ENCODE data around the gene ATP6V1G2.

Gene ATP6V1G2

GRCh38 chr6:31575335-31575901 is 29.0 kb upstream of the ATP6V1G2 start, which contains the start of gene TNF:
Gene TNF (plus strand): TSS chr6:31575565. CDS start chr6:31575742, 177 bp downstream.
- TF ChIP-seq CTCF (conservative IDR thresholded peaks at IDR 0.05; ENCODE audit: control insufficient read depth, insufficient read depth, low read depth, low read length): no peak
- no peak for DNase-seq (ENCODE audit: low read depth)
- no peak within 1 kb of the TSS for H3K4me3 ChIP-seq (ENCODE audit: control insufficient read depth, low read depth, low read length)

GRCh38 chr6:31574106-31575061 is 28.0 kb upstream of the ATP6V1G2 start:
- no peak overlapping the region for H3K4me3 ChIP-seq (ENCODE audit: control insufficient read depth, low read depth, low read length)
- DNase-seq (ENCODE audit: low read depth): no peak
- TF ChIP-seq CTCF (conservative IDR thresholded peaks at IDR 0.05; ENCODE audit: control insufficient read depth, insufficient read depth, low read depth, low read length): no peak

- no peak overlapping the region for H3K4me3 ChIP-seq (ENCODE audit: control insufficient read depth, low read depth, low read length)
- no peak for TF ChIP-seq CTCF (conservative IDR thresholded peaks at IDR 0.05; ENCODE audit: control insufficient read depth, insufficient read depth, low read depth, low read length)
- no peak for DNase-seq (ENCODE audit: low read depth)
These were observed 27.1 kb upstream of the ATP6V1G2 start for GRCh38 chr6:31573239-31574105.

- no peak for DNase-seq (ENCODE audit: low read depth)
- no peak for TF ChIP-seq CTCF (conservative IDR thresholded peaks at IDR 0.05; ENCODE audit: control insufficient read depth, insufficient read depth, low read depth, low read length)
- H3K4me3 ChIP-seq (ENCODE audit: control insufficient read depth, low read depth, low read length): no peak within 1 kb of the TSS
These were observed 25.9 kb upstream of the ATP6V1G2 start, which contains the start of gene LTA for GRCh38 chr6:31572041-31572911. Gene LTA (plus strand): TSS chr6:31572289. CDS start chr6:31572743, 454 bp downstream.

GRCh38 chr6:31569861-31570536 is 23.6 kb upstream of the ATP6V1G2 start:
- H3K4me3 ChIP-seq (ENCODE audit: control insufficient read depth, low read depth, low read length): no peak overlapping the region
- no peak for TF ChIP-seq CTCF (conservative IDR thresholded peaks at IDR 0.05; ENCODE audit: control insufficient read depth, insufficient read depth, low read depth, low read length)
- DNase-seq (ENCODE audit: low read depth): no peak
